KMS-11 (cell line): ENCODE data around the gene PLXNA4.

Experiments used
- H2AFZ ChIP-seq: fragments of 200-600 bp; sonication (generic); 2 replicates; pipeline ENCODE4 v1.6.1; 2016; ENCODE audit warnings: antibody characterized with exemption, mixed run types, low read depth
- H3K27ac ChIP-seq: fragments of 200-600 bp; sonication (generic); 2 replicates; pipeline ENCODE4 v1.6.1; 2016; ENCODE audit warnings: mild to moderate bottlenecking, mixed run types
- H3K27me3 ChIP-seq: fragments of 200-600 bp; sonication (generic); 2 replicates; pipeline ENCODE4 v1.6.1; 2017; ENCODE audit warnings: mild to moderate bottlenecking, low read depth, mixed run types, moderate library complexity; ENCODE audit not compliant: insufficient read depth
- H3K36me3 ChIP-seq: fragments of 200-600 bp; sonication (generic); 2 replicates; pipeline ENCODE4 v1.6.1; 2017; ENCODE audit warnings: mild to moderate bottlenecking, mixed run types; ENCODE audit not compliant: insufficient read depth
- H3K4me1 ChIP-seq: fragments of 200-600 bp; sonication (generic); 2 replicates; pipeline ENCODE4 v1.6.1; 2016; ENCODE audit warnings: mild to moderate bottlenecking, low read depth, mixed run types; ENCODE audit not compliant: poor library complexity, severe bottlenecking
- H3K4me2 ChIP-seq: fragments of 200-600 bp; sonication (generic); 2 replicates; pipeline ENCODE4 v1.7.0; 2016; ENCODE audit warnings: mild to moderate bottlenecking, mixed run types
- H3K4me3 ChIP-seq: fragments of 200-600 bp; sonication (generic); IDR thresholded peaks from 2 replicates; pipeline ENCODE4 v1.6.1; 2017; ENCODE audit warnings: low read depth, low read length, mixed read lengths; ENCODE audit not compliant: insufficient read depth
- H3K79me2 ChIP-seq: fragments of 200-600 bp; sonication (generic); 2 replicates; pipeline ENCODE4 v1.6.1; 2016; ENCODE audit warnings: low read depth, mixed run types; ENCODE audit not compliant: insufficient read depth
- H3K9ac ChIP-seq: fragments of 200-600 bp; sonication (generic); 2 replicates; pipeline ENCODE4 v1.6.1; 2016; ENCODE audit warnings: mild to moderate bottlenecking, mixed run types
- H4K20me1 ChIP-seq: fragments of 200-600 bp; sonication (generic); 2 replicates; pipeline ENCODE4 v1.6.1; 2016; ENCODE audit warnings: mild to moderate bottlenecking, mixed run types; ENCODE audit not compliant: insufficient read depth
- TF ChIP-seq, protein P1 (sequence below): fragments of 200-600 bp; sonication (generic); conservative IDR thresholded peaks from 2 replicates; pipeline ENCODE4 v1.6.1; 2017; ENCODE audit warnings: low read depth, mild to moderate bottlenecking, antibody characterized with exemption, low read length, moderate library complexity, mixed read lengths

PLXNA4 gene

DNA sequence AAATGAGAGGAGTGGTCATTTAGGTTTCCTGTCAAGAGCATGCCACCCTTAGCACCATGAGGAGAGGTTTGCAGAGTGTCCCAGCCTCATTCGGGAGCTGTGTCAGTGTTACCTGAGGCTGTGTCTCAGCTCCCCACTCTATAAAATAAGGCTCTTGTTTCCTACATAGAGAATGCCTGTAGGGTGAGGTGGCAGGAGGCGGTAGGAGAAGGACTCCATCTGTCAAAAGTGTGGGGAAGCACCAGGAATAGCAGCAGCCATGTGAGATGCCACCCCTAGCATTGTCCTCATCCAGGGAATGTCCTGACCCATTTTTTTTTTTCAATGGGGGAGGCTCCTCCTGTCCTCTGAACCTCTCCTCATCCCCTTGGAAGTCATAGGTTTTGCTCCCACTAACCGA, 451.2 kb downstream of the PLXNA4 start:
- Histone ChIP-seq H3K9ac (no peak overlapping the region), H4K20me1 (no peaks in the 10 kb centered on the region), H3K79me2 (no peaks in the 10 kb centered on the region), H2AFZ (no peak overlapping the region), H3K27me3 (no peaks in the 10 kb centered on the region), H3K4me3 (no peak overlapping the region), H3K4me1 (no peaks in the 10 kb centered on the region), H3K36me3 (no peaks in the 10 kb centered on the region), H3K4me2 (no peak overlapping the region), H3K27ac (no peak overlapping the region)
- TF ChIP-seq, protein P1, sequence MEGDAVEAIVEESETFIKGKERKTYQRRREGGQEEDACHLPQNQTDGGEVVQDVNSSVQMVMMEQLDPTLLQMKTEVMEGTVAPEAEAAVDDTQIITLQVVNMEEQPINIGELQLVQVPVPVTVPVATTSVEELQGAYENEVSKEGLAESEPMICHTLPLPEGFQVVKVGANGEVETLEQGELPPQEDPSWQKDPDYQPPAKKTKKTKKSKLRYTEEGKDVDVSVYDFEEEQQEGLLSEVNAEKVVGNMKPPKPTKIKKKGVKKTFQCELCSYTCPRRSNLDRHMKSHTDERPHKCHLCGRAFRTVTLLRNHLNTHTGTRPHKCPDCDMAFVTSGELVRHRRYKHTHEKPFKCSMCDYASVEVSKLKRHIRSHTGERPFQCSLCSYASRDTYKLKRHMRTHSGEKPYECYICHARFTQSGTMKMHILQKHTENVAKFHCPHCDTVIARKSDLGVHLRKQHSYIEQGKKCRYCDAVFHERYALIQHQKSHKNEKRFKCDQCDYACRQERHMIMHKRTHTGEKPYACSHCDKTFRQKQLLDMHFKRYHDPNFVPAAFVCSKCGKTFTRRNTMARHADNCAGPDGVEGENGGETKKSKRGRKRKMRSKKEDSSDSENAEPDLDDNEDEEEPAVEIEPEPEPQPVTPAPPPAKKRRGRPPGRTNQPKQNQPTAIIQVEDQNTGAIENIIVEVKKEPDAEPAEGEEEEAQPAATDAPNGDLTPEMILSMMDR = no peak

DNA sequence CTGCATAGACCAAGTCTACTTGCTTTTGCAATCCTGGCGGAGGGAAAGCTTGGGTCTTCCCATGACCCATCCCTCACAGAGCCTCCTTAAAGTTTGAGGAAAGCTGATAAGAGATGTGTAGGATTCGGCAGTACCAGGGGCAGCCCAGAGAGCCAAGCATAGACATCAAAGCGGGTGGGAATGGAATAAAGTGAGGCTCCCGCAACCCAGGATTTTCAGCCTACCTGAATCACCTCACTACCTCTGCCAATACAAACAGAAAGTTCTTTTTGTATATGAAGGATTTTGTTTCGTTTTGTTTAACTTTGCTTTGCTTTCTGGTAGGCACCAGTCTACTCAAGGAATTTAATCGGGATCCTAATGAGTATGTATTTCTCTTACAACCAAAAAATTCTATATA, 451.7 kb downstream of the PLXNA4 start:
- Histone ChIP-seq H2AFZ (no peak overlapping the region), H3K36me3 (no peaks in the 10 kb centered on the region), H3K27ac (no peak overlapping the region), H3K4me3 (no peak overlapping the region), H3K4me2 (no peak overlapping the region), H3K27me3 (no peaks in the 10 kb centered on the region), H3K9ac (no peak overlapping the region), H3K79me2 (no peaks in the 10 kb centered on the region), H4K20me1 (no peaks in the 10 kb centered on the region), H3K4me1 (no peaks in the 10 kb centered on the region)
- TF ChIP-seq, protein P1 = no peak

DNA sequence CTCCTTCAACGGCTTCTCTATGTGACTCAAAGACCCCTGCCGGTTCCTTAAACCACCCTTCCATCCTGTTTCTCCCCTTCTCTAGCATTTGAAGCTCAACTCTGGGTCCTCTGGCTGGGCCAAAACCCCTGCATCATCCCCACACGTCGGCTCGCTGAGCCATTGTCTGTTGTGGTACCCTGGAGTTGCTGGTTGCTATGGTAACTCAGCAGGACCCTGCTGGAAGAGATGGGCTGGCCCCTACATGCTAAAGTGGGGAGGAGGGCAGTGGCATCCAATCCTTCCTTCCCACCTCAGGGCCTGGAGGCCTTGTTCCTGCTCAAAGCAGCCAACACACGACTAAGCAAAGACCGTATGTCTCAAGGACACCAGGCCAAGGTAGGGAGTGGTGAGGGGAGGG, 452.5 kb downstream of the PLXNA4 start:
- Histone ChIP-seq H3K4me1 (no peaks in the 10 kb centered on the region), H3K27me3 (no peaks in the 10 kb centered on the region), H2AFZ (no peak overlapping the region), H3K36me3 (no peaks in the 10 kb centered on the region), H3K4me3 (no peak overlapping the region), H3K27ac (no peak overlapping the region), H3K79me2 (no peaks in the 10 kb centered on the region), H3K4me2 (no peak overlapping the region), H4K20me1 (no peaks in the 10 kb centered on the region), H3K9ac (no peak overlapping the region)
- TF ChIP-seq, protein P1 = no peak

DNA sequence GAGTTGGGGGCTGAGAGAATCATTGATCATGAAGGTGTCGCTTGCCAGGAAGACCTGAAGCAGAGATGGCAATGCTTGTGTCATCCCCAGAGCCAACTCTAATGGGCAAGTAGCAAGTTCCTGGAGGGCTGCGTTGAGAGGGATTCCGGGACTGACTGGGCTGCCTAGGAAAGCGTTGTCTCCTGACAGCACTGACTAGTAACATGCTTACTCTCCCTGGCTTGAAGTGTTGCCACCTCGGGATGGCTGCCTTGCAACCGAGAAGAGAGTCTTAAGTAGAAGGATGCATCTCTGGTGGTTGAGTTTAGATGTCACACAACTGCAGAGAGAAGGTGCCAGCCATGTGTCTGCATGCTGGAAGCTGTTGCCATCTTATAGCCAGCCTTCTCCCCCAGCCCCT, 453.4 kb downstream of the PLXNA4 start:
- Histone ChIP-seq H2AFZ (no peak overlapping the region), H3K36me3 (no peaks in the 10 kb centered on the region), H3K4me3 (no peak overlapping the region), H3K27ac (no peak overlapping the region), H3K27me3 (no peaks in the 10 kb centered on the region), H3K4me1 (no peaks in the 10 kb centered on the region), H3K79me2 (no peaks in the 10 kb centered on the region), H3K4me2 (no peak overlapping the region), H3K9ac (no peak overlapping the region), H4K20me1 (no peaks in the 10 kb centered on the region)
- TF ChIP-seq, protein P1 = no peak
